SW 1271 (cell line): ENCODE results near the gene REPIN1.
"Not testable (repeated sequence)": the region's sequence is repeated elsewhere in the genome, so short reads cannot be mapped to it uniquely, and the experiment has no call there.

ENCODE experiments used
- DNase-seq, 2 experiments: peaks; one replicate each; lab custom pipeline; 2025; lab: John Stamatoyannopoulos, UW

REPIN1 gene

GRCh38 chr7:150376560-150376959, 7.9 kb downstream of the REPIN1 start:
- DNase-seq, result no peak

GRCh38 chr7:150377196-150377595, 8.6 kb downstream of the REPIN1 start:
- DNase-seq, result no peak

- DNase-seq, result no peak
Observed at GRCh38 chr7:150377635-150378034, 9.0 kb downstream of the REPIN1 start.

GRCh38 chr7:150378115-150378852, 9.7 kb downstream of the REPIN1 start:
- DNase-seq, result peak in 1 of 2 experiments; percentile 50

- DNase-seq, result peak; percentile 79 to 87
Observed at GRCh38 chr7:150378853-150379440, 10.3 kb downstream of the REPIN1 start, which contains the start of gene ZNF775. Gene ZNF775, plus strand, starts transcription at chr7:150379330. Its CDS starts 9,141 bp downstream, at chr7:150388471.

- peak in 1 of 2 experiments; percentile 26 for DNase-seq
Observed at GRCh38 chr7:150379441-150380379, 11.1 kb downstream of the REPIN1 start.

GRCh38 chr7:150380463-150380862, 11.8 kb downstream of the REPIN1 start:
- no peak for DNase-seq

GRCh38 chr7:150381096-150381495, 12.5 kb downstream of the REPIN1 start:
- no peak for DNase-seq

- DNase-seq, result no peak
Observed at GRCh38 chr7:150381785-150382122, 13.1 kb downstream of the REPIN1 start.

GRCh38 chr7:150382123-150382843, 13.7 kb downstream of the REPIN1 start:
- no peak for DNase-seq

GRCh38 chr7:150382844-150383225, 14.2 kb downstream of the REPIN1 start:
- DNase-seq, result no peak

- DNase-seq, result no peak
Observed at GRCh38 chr7:150383710-150384397, 15.2 kb downstream of the REPIN1 start.

- no peak for DNase-seq
Observed at GRCh38 chr7:150384406-150385301, 16.0 kb downstream of the REPIN1 start.

- no peak for DNase-seq
Observed at GRCh38 chr7:150385302-150385723, 16.7 kb downstream of the REPIN1 start.

GRCh38 chr7:150385884-150386283, 17.3 kb downstream of the REPIN1 start:
- DNase-seq, result not testable (repeated sequence)

GRCh38 chr7:150388306-150388705, 19.7 kb downstream of the REPIN1 start:
- no peak for DNase-seq

GRCh38 chr7:150388709-150389531, 20.3 kb downstream of the REPIN1 start:
- no peak for DNase-seq

GRCh38 chr7:150389532-150389816, 20.9 kb downstream of the REPIN1 start:
- no peak for DNase-seq

GRCh38 chr7:150390205-150390604, 21.6 kb downstream of the REPIN1 start:
- no peak for DNase-seq

- DNase-seq, result no peak
Observed at GRCh38 chr7:150393325-150393724, 24.7 kb downstream of the REPIN1 start.
